Measurements from ENCODE around the gene ADSL.

ADSL gene

GRCh38 chr22:40406063-40406890 is 60.0 kb downstream of the ADSL start:
- DNase-seq = no peak

DNA sequence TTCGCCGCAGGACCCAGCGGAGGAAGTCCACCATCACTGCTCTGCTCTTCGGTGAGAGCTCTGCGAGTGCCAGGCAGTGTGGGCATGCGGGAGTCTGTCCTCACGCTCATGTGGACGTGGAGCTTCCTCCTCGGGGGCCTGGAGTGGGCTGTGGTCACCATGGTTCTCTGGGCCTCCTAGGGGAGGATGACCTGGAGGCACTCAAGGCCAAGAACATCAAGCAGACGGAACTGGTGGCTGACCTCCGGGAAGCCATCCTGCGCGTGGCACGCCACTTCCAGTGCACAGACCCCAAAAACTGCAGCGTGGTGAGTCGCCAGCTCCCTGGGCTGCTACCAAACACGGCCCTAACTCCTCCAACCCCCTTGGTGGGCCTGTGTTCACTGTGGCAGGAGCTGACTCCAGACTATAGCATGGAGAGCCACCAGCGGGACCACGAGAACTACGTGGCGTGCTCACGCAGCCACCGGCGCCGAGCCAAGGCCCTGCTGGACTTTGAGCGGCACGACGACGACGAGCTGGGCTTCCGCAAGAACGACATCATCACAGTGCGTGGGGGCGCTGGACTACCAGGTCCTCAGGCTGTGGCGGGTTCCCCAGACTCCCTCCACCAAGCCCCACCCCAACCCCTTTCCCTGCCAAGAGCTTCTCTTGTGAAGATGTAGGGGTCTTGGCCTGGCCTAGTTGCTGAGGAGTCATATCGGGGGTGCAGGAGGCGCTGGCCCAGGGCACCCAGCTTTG is 60.9 kb downstream of the ADSL start:
- DNase-seq = no peak

GRCh38 chr22:40407831-40408717 is 61.8 kb downstream of the ADSL start:
- no peak for DNase-seq

DNA sequence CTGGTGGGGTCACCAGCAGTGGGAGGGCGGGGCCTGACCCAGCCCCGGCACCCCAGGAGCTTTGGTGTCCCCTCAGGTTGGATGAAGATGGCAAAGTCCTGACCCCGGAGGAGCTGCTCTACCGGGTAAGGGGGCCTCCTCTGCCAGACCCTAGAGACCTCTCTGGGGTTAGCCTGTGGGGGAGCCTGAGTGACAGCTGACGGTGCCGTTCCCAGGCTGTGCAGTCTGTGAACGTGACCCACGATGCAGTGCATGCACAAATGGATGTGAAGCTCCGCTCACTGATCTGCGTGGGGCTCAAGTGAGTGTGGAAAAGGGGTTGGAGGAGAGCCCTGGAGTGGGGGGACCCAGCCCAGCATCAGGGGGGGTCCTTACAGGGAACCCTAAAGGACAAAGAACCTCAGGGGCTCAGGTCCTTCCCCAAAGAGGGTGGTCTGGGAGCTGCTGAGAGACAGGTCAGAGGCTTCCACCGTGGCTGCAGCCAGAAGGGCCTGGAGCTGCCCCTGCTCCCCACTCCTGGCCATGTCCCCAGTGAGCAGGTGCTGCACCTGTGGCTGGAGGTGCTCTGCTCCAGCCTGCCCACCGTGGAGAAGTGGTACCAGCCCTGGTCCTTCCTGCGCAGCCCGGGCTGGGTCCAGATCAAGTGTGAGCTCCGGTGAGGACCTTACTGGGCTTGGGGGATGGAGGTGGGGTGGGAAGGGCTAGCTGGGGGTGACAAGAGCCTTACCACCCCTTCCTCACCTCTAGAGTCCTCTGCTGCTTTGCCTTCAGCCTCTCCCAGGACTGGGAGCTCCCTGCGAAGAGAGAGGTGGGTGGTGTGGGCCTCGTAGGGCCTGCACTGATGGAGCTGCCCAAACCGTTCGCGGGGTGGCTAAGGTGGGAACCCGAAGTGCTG is 62.7 kb downstream of the ADSL start:
- DNase-seq = no peak

DNA sequence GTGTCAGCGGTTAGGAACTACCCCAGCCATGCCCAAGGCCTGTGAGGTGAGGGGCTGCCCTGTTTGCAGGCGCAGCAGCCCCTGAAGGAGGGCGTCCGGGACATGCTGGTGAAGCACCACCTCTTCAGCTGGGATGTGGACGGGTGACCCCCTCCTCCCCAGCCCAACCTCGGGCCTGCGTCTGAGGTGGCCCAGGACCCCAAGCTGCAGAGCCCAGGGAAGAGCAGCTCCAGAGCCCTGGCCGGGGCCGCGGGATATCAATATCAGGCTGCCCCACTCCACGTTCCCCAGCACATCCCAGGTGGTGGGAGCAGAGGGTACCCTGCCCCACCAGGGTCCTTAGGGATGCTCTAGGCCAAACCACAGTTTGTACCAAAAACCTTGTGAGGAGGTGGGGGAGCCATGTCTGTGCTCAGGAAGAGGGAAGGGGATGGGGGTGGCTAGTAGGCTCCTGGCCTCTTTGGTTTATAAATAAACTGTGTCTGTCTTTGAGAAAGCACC is 63.4 kb downstream of the ADSL start:
- no peak for DNase-seq

DNA sequence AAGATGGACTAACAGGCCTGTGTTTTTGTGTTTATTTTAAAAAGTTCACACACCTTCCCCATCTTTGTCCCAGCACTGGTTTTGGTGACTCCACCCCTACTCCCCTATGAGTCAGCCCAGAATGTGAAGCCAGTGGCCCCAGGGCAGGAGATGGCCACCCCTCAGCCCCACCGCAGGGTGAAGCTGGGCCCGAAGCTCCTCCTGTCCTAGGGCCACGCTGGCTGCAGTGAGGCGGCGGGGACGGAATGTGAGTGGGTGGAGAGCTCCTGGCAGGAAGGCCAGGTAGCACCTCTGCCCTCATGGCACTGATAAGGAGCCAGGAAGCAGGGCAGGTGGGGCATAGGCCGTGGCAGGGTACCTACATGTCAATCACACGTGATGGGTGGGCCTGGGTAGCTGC is 64.0 kb downstream of the ADSL start:
- DNase-seq = no peak

DNA sequence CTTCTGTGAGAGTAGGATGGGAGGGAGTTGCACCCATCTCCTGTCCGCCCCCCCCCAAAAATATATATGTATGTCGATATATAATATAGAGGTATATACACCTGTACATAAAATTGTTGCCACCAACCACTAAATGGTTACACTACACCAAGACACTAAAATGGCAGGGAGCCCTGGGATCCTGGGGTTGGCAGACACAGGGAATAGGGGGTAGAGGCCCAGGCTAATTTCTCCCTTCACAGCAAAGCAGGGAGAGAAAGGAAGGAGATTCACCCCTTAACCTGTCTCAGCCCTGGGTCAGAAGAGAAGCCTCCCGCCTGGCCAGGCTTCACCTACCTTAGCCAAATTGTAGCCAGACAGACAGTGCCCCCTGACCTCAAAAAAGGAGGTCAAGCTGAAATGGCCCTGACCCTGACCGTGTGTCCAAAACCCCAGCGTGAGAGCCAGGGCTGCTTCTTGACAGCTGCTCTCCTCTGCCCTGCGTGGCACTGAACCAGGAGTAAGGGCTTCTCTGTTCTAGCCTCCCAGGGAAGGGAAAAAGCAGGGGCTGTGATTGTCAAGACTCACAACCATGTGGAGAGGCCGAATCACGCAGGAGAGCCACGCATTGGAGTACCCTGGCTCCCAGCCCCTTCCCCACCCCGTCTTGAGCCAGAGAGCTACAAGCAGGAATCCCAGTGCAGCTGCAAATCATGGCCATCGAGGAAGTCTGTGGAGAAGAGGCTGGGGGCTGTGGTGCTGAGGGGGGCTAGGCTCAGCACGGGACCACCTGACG is 64.6 kb downstream of the ADSL start:
- DNase-seq = no peak

GRCh38 chr22:40411506-40411861 is 65.2 kb downstream of the ADSL start:
- no peak for DNase-seq

- no peak for DNase-seq
Observed at GRCh38 chr22:40412441-40412840, 66.1 kb downstream of the ADSL start.

DNA sequence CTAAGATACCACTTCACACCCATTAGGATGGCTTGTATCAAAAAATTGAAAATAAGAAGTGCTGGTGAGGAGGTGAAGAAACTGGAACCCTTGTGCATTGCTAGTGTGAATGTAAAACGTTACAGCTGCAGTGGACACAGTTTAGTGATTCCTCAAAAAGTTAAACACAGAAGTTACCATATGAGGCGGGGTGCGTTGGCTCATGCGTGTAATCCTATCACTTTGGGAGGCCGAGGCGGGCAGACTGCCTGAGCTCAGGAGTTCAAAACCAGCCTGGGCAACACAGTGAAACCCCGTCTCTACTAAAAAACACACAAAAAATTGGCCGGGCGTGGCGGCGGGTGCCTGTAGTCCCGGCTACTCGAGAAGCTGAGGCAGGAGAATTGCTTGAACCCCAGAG is 67.6 kb downstream of the ADSL start:
- no peak for DNase-seq

DNA sequence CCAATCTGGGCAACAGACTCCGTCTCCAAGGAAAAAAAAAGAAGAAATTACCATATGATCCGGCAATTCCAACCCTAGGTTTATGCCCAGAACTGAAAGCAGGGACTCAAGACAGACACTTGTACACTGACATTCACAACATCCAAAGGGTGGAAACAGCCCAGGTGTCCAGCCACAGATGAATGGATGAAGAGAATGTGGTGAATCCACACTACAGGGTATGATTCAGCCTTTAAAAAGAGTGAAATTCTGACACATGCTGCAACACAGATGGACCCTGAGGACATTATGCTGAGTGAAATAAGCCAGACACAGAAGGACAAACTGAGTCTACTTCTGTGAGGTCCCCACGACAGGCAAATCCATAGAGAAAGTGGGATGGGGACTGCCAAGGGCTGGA is 68.0 kb downstream of the ADSL start:
- DNase-seq = no peak

GRCh38 chr22:40414838-40415505 is 68.7 kb downstream of the ADSL start:
- no peak for DNase-seq

GRCh38 chr22:40415531-40416266 is 69.4 kb downstream of the ADSL start:
- DNase-seq = no peak

DNA sequence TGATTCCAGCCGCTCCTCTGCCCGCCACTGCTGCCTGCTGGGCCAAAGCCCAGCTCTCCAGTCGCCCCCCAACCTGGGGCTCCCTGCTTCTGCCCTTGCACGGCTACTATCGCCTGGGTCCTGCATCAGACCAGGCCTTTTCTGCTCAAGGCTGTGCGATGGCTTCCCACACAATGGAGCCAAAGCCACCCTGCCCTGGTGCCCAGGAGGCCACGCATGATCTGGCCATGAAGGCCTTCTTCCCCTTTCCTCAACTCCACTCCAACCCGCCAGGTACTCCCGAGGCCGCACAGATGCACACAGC is 69.9 kb downstream of the ADSL start:
- no peak for DNase-seq

GRCh38 chr22:40416636-40417035 is 70.3 kb downstream of the ADSL start:
- no peak for DNase-seq

GRCh38 chr22:40417041-40417440 is 70.7 kb downstream of the ADSL start:
- no peak for DNase-seq

DNA sequence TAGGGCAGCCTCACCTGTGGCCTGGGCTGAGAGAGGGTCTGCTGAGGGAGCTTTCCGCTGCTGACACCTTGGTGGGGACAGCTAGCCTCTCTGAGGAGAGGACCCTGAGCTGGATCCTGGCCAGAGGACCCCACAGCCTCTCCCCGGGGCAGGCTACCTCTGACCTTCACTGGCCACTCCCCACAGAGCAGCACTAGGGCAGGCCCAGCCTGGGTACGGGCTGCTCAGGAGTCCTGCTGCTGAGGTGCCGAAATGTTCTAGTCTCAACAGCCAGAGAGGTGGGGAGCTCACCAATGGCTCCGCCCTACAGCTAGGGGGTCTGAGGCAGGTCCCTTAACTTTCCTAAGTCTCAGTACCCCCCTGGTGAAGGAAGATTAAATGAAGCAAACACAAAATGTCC is 71.6 kb downstream of the ADSL start:
- no peak for DNase-seq

DNA sequence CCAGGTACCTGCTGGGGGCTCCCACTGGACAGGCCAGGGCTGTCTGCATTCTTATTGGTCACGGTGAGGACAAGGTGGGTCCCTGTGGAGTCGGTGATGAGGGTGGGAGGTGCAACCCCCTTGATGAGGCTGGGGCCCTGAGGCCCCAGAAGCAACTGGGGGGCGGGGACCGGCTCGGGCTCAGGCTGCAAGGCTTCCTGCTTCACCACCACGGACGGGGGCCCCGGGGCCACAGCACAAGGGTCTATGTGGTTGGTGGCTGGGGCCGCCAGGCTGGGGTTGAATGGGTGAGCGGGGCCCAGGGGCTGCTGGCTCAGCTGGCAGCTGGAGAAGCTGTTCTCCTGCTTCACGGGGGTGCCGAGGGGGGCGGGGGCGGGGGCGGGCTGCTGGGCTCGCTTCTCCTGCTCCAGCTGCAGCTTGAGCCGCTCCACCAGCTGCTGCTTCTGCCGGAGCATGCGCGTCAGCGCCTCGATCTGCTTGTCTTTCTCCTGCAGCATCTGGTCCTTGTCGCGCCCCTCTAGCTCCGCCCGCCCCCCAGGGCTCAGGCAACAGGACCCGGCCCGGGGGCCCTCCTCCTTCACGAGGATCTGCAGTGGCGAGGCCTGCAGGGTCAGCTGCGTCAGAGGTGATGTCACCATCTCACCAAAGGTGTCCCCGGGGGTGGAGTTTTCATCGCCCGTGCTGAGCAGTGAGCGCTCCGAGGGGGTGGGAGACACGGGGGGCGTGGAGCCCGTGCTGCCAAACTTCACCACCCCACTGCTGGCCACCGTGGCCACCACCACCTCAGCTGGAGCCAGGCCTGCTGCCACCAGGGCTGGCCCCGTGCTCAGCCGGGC is 72.3 kb downstream of the ADSL start:
- no peak for DNase-seq

DNA sequence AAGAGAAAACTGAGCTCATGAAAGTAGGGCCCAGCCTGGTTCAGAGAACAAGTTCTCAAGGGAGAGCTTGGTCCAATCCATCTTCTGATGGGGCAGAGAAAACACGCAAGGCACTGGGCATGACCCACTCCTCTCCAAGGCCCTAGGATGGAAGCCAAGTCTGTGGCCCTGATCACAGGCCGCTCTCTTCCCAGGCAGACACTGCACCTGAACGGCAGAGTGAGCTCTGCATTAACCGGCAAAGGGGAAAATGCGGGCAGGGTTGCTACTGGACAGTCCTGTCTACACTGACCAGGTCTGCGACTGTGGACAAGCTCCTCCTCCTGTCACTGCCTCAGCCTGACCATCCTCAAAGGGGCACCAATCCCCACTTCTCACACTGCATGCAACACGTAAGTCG is 73.4 kb downstream of the ADSL start:
- DNase-seq = no peak
